Stimulated activated CD4-positive, alpha-beta T cell treated with anti-CD3 and anti-CD28 coated beads, Interleukin-12 subunit alpha, Interleukin-12 subunit beta, amount 100 ng/mL, for 48 hours (primary cell): ENCODE measurements around the gene MAP7.
"Not testable (repeated sequence)": the region's sequence is repeated elsewhere in the genome, so short reads cannot be mapped to it uniquely, and the experiment has no call there.

Experiments used
- DNase-seq, 3 donors: peaks; one replicate each; pipeline ENCODE4 v3.0.0-alpha.2; 2020; ENCODE audit warnings: low read depth in 2 of 3, low spot score in 1 of 3

The MAP7 gene

DNA sequence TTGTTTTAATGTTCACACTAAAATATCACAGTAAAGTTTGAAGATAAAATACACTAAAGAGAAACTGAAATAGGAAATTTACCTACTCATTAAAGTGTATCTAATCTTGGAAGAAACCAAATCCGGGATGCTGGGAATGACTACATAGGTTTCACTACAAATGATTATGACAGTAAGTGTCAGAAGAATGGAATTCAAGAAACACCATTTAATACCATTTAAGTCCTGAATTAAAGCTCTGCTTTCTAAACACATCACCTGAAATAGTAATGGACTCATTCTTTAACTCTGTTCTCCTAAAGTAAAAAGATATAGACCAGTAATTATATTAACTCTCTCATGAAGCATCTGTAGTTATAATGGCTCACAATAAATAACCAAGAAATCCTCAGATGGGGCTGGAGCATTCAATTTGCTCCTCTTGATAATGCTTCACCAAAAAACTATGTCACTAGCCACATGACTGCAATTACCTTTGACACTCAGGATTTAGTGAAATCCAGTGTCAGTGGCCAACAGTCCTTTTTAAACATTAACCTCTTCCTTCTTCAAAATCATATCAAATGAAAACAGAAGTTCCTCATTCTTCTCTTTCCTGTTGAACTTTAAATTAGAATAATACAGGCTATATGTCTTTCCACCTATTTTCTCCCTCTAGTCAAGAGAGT is 41.4 kb downstream of the MAP7 start:
- DNase-seq = no peak

DNA sequence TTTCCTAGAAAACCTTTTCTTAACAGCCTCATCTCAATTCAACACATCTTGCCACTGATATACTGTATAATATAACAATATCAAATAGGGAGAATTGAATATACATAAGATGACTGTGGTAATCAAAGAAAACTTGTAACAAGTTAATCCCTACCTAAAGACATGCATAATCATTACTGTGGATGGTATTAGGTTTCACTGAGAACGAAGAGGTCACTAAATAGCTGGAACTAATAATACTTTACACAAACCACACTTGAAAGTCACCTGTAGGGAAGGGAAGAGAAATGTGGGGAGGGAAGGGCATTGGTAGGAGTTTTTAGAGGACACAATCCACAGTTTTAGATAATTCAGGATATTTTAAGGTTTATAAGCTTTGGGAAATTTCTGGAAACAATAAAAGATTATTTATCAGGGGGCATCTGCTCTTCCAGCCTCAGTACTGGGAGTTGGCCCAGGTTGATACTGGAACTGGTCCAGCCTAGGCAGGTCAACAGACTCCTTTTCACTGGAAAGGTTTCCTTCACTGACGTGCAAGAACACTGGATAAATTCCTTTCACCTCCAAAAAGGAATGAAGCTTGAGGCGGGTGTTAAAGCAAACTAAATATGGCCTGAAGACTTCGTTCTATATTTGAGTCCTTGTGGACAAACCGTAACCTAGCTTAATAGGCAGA is 44.0 kb downstream of the MAP7 start:
- DNase-seq = no peak

DNA sequence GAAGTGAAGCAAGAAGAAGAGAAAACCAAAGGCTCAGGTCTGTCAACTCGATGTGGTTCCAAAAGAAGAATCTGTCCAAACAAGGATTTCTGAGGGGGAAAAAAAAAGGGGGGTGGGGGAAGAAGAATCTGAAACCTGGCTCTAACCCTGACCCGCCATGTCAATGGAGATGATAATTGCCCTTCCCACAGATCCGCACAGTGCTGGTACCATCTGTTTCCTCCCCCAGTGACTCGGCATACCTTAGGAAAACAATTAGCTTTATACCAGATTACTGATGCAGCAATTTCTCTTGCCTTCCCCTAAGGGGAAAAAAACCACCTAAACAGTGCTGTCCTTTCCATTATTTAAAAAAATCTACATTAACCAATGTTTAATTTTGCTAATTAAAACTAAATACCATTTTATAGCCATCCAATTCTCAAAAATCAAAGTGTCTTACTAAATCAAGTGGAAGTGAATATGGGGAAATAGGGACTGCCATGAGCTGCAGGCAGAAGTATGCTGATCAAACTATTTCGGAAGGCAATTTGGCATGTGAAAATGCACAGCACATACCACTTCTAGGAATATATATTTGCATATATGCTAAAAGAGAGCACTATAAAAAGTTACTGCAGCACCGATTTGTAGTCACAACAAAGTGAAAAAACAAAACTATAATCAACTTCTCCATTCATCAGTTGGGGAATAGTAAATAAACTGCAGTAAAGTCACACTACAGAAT is 46.8 kb downstream of the MAP7 start:
- no peak for DNase-seq

DNA sequence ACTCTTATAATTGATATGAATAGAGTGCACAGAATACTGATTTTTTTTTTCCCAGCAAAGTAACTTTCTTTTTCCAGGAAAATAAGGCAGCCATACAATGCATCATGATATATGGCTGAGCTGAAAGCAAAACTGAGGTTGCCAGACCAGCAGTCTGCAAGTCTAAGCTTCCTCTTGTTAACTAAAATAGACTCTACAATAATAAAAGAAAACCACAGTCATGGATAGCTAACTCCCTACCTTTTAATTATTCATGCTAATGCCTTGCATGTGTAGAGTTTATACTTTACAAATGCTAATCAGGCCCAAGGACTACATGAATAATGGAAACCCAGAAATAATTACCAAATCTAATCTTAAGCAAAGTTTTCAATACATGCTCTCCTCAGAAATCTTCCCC is 47.4 kb downstream of the MAP7 start:
- DNase-seq = no peak

DNA sequence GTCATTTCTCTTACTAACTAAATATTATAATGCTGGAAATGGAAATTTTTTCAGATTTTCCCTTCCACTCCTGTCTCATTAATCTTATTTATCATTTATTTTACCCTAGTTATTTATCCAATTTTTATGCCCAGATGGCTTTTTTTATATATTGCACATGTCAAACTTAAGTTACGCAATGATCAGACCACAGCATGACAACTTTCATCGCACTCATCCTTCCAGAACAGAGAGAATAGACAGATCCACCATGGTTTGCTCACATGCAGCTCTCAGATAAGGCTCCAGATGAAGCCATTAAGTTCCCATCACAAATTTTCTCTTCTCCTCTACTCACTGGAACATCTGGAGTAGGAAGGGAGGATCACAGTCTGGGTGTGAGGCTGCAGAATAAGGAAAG is 48.7 kb downstream of the MAP7 start:
- DNase-seq = no peak

DNA sequence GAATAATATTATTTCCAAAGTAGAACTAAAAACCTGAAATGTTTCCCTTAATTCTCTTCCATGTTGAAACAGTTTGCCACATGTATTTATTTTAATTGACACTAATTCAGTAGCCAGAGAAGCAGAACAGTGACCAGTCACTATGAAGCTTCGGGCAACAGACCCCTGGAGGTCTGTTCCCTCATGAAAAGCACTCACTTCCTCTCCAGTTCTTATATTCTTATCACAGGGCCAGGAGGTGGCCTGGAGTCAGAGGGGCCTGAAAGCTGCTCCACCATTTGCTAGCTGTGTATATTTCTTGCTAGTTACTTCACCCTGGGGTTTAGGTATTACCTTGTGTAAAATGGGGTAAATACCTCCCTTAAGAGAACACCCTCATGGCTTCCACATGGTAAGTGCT is 49.1 kb downstream of the MAP7 start:
- DNase-seq = no peak

DNA sequence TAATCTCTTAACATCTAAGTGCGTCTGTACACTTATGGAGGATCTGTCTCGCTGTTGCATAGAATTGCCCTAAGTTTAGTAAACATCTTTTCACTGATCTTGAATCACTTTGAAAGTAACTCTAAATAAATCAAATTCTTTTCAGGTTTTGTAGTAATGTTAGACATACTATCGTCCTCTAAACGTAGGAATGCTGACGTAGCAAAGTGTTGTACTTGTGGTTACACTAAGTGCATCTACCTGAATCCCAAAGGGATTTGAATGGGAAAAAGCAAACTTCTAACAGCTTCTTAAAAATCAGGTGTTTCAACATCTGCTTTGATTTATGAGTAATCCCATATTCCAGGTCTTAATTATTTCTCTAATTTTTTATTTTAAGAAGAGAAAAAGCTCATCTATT is 49.8 kb downstream of the MAP7 start:
- no peak for DNase-seq

DNA sequence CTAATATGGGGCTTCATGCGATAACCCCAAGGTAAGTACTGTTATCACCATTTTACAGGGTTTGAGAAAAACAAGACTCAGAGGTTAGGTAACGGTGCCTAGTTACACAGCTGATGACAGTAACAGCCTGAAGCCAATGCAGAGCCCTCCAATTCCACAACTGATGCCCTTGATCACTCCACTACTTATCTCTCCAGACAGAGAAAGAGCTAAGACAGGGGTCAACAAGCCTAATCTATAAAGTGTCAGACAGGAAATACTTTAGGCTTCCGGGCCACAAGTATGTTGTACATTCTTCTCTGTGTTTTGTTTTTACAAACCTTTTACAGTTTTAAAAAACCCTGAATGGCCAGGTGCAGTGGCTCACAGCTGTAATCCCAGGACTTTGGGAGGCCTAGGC is 50.9 kb downstream of the MAP7 start:
- DNase-seq = no peak

DNA sequence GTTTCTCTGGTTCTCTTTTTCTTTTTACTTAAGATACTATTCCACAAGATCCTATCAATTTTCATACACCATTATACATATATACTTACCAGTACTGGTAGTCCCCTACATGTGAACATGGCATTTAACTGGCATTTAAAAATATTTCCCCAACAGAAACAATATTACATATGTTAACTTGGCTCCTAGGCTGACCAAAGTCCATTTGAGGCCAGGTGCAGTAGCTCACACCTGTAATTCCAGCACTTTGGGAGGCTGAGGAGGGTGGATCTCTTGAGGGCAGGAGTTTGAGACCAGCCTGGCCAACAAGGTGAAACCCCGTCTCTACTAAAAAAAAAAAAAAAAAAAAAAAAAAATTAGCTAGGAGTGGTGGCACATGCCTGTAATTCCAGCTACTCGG is 53.8 kb downstream of the MAP7 start:
- DNase-seq = not testable (repeated sequence)

DNA sequence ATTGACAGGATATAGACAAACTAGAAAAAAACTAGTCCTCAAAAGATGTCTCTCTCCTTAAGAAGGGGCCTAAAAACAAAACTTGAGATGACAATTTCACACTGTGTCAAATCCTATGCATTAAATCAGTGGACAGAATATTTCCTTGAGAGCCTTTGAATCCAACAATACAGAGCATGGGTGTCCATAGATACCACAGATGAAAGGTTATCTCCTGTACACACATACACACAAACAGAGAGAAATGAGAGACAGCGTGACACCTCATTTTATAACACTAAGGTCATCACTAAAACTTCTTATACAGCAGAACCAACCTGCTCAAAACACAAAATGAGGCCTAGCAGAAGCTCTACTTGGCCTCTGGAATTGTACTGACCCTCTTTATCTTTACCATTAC is 55.5 kb downstream of the MAP7 start:
- DNase-seq = no peak

DNA sequence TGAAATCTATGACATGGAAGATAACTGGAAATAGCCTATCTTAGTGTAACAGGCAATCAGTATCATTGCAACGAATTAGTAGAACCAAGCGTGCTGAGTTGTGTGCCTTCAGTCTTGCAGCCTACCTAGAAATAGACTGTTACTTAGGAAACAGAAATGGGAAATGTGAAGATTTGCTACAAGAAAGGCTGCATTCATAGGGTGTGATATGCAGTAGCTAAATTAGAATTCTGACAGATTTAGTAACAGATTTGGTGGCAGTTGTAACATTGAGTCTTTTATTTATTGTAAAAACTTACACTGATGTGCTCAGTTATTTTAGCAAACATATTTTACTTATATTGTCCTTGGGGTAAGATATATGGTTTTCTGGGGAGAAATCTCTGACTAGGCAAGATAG is 56.2 kb downstream of the MAP7 start:
- DNase-seq = no peak

DNA sequence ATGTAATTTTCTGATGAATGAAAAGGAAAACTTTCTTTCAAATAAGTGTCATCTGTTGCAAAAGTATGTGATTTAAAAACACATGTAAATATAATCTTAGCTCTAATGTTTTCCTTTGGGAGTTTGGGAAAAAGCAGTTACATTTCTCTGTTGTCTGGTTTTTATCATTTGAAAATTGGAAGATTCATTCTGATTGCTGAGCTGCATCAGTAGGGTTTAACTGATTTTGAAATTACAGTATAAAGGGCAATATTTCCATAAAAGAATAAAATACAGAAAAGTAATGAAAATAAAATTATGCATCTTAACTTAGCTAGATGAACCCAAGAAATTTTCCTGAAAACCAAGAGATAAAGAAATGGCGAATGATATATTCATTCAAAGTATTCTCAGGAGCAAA is 57.8 kb downstream of the MAP7 start:
- DNase-seq = no peak

DNA sequence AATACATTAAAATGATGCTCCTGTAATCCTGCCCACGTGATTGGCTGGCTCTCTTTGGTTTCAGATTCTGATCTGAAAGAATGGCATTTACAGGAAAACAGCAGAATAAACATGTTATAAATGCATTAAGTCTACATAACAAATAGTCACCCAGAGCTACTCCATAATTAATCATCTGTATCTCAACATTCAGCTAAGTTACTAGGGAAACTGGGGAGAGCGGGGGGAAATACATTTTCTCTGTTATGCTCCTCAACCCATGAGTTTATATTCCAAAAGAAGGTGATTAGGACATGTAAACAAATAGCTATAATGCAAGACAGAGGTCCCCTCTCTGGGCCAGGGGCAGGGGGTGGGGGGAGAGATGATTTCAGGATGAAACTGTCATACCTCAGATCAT is 58.5 kb downstream of the MAP7 start:
- no peak for DNase-seq

DNA sequence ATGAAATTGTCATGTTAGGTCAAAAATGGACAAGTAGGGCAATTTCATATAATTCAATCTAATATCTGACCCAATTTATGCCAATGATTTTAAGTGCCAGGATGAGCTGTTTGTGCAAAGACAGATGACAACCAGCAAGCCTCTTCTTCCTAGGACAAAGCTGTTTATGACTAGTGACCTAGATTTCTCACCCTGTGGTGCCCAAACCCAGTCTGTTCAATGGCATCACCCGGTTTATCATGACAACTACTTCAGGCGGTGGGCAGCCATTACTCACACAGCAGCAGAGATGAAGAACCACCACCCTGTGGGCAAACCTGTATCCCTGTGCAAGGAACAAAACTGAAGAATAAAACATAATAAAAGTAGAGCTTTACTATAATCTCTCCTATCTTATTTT is 59.0 kb downstream of the MAP7 start:
- no peak for DNase-seq

DNA sequence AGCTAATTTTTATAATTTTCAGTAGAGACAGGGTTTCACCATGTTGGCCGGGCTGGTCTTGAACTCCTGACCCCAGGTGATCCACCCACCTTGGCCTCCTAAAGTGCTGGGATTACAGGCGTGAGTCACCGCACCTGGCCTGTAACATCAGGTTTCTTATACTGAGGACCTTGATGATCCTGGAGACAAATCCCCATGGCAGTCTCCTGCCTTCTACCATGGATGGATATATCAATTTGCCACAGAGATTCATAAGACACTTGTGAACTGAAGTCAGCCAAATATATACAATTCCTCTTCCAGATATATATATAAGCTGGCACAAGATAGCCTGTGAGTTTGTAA is 60.6 kb downstream of the MAP7 start:
- DNase-seq = not testable (repeated sequence)

DNA sequence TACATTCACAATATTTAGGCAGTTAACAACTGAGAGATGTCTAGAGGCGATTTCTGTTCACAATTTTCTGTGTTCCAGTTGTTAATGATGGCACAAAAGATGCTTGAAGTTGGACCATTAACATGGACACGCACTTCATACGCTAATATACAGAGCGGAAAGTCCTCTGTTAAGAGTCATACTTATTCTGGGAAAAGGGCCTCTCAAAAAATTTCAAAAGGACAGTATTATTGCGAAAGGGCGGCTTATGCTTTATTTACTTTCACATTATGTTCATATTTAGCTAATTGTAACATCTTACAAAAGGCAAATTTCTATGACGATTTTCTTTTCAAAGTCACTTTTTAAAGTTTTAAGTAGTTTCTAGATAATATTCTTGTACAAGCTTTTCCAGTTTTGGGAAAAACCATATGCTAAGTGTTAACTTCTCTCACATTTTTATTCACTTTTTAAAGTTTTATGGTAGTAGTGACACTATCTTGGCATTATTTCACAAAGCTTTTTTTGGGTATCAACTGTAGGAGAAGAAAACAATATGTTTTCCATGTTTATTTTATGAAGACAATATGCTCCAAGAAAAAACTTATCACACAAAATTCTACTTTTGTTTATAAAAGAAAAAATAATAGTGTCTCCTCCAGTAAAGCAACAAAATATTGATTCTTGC is 62.3 kb downstream of the MAP7 start:
- no peak for DNase-seq

DNA sequence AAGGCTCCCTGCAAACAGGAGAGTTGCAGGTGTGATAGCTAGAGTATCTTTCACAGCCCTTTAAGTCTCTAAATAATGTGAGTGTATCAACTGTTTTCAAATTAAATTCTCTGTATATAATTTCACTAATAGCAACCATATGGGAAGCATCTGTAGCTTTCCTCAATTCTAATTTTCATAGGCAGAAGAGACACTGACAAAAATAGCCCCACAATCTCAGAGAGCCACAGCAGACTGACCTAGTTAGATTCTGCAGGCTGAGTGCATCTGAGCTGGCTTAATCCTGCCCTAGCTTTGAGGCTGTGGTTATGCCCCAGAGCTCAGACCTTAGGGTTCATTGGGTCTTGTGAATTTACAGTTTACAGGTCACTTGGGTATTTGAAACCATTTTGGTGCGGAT is 63.9 kb downstream of the MAP7 start:
- DNase-seq = no peak

DNA sequence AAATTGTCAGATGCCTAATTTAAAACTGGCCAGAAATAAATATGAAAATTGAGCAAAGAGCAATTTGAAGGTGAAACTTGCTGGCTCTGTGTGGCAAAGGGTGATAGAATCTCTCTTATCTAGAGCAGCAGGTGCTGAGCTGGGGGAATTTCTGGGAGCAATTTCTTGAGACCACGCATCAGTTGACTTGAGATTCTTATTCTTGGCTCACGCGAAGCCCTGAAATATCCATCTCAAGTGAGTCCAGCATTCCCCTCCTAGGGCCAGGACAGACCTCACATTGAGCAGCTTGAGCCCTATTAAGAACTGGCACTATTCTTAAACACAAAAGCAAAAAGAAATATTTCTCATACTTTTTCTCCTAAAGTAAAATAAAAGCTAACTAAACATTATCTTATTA is 66.3 kb downstream of the MAP7 start:
- no peak for DNase-seq

DNA sequence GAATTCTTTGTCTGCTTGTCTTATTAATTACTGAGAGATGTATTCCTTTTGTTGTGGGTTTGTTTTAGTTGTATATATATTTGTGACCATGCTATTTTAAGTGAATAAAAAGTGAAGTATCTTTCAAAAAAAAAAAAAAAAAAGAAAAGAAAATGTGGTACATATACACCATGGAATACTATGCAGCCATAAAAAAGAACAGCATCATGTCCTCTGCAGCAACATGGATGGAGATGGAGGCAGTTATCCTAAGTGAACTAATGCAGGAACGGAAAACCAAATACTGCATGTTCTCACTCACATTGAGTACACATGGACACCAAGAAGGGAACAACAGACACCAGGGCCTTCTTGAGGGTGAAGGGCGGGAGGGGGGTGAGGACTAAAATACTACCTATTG is 67.2 kb downstream of the MAP7 start:
- DNase-seq = not testable (repeated sequence)

DNA sequence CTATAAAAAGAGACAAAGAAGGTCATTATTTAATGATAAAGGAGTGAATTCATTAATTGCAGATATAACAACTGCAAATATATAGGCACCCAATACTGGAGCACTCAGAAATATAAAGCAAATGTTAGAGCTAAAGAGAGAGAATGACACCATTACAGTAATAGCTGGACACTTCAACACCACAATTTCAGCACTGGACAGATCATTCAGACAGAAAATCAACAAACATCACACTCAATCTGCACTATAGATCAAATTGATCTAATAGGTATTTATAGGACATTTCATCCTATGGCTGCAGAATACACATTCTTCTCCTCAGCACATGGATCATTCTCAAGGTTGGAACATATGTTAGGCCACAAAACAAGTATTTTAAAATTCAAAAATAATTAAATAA is 72.7 kb downstream of the MAP7 start:
- DNase-seq = no peak

DNA sequence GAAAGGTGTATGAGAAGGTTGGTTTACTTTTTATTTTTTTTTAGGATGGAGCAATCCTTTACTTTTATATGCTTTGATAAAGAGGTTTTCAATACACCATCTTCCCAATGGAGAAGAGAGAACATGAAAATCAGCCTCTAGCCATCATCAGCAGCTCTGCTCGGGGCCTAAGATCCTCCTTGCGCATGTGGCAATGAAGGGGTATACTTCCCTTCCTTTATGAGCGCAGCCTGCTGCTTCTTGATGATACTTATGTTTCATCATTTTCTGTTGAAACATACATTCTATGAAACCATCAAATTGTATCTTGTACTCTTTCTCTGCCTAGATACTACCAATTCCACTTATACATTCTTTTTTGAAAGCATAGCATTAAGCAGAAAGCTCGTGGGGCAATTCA is 74.5 kb downstream of the MAP7 start:
- no peak for DNase-seq

DNA sequence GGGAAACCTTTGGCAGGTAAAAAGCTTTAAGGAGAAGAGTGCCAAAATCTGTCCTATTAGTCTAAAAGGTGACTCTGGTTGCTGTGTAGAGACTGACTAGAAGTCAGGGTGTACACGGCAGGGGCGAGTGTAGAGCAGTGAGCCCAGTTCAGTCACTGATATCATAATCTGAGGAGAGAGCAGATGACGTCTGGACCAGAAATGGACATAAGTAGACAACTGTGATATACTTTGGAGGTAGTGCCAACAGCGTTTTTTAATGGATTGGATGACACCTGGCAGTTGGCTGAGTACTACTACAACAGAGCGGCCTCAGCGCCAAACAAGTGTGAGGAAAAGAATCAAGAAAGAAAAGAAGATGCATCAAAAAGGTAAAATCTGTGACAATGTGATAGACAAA is 76.0 kb downstream of the MAP7 start:
- DNase-seq = no peak
